Measurements from ENCODE around the gene APBA3. TPM values are rescaled to one million over a fixed set of nuclear protein-coding genes. Genes with fewer than 3 reads are reported as not detected.

The APBA3 gene
- total and polyA plus RNA-seq, 9 of the 15 experiments (the other 6 are each of a cell fraction or from before 2014, with no cell fraction given), result 0.10 to 29.5 (median 11.5) TPM

DNA sequence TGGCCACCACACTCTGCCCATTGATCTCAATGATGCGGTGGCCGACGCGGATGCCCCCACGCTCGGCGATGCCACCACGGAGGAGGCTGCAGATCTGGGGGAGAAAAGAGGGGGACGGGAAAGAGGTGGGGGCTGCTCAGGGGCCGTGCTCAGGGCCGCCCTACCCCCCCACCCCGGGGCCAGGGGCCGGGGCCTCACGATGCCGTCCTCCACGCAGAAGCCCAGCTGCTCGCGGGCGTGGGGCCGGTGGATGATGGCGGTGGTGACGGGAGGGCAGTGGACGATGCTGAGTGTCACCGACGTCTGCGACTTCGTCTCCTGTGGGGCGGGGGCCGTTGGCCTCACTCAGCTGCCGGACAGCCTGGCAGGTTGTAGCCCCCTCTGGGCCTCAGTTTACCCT, 10.3 kb downstream of the APBA3 start:
- 96% methylated on average over 10 of the region's 30 CpGs for WGBS (ENCODE audit: insufficient coverage, low coverage, missing lambda C conversion rate)
- Histone ChIP-seq H3K27ac (ENCODE audit: extremely low read depth, low read depth, low read length) (no peak overlapping the region), H3K9ac (ENCODE audit: insufficient read depth in 1 of 2, low read depth in 2 of 2, low read length in 2 of 2) (no peak overlapping the region), H3K9me1 (ENCODE audit: control insufficient read depth, insufficient read depth, low read length) (no peaks in the 10 kb centered on the region), H2AFZ (ENCODE audit: low read depth, low read length) (no peak overlapping the region), H3K36me3 (ENCODE audit: control insufficient read depth, insufficient read depth, low read length) (peaks cover 14% of the 10 kb centered on the region; the same call in 1 of the 3 replicates), H3K79me2 (ENCODE audit: control insufficient read depth, insufficient read depth, low read length) (no peaks in the 10 kb centered on the region), H3K4me1 (replicated peaks in 1 of 2; ENCODE audit: control insufficient read depth in 2 of 2, insufficient read depth in 2 of 2, low read length in 2 of 2) (peaks cover 0 to 23% of the 10 kb centered on the region in 2 experiments; a peak in 2 of 5 replicates), H3K27me3 (ENCODE audit: control insufficient read depth in 2 of 2, insufficient read depth in 2 of 2, low read length in 2 of 2) (no peaks in the 10 kb centered on the region), H3K9me3 (replicated peaks; ENCODE audit: control insufficient read depth, insufficient read depth, low read depth, low read length) (no peaks in the 10 kb centered on the region), H3K4me3 (no peak overlapping the region), H3K4me2 (ENCODE audit: insufficient read depth, low read length) (no peak overlapping the region), H4K20me1 (replicated peaks; ENCODE audit: control insufficient read depth, insufficient read depth, low read length) (no peaks in the 10 kb centered on the region)
- DNase-seq (ENCODE audit: extremely low read depth in 1 of 4, low spot score in 3 of 4) (no peak), FAIRE-seq (no peak), ATAC-seq (no peak)
- no TSS peak for BruUV-seq (replicated peaks)
- in situ Hi-C loops (cut with MboI) (no loop called here), intact Hi-C loops (cut with micrococcal nuclease) (no loop called here)
- POLR2A ChIA-PET, result interaction anchor here (0.6 to 1.0 kb wide), 2 partner anchors 12 to 52 kb away, joined by 3 to 5 read pairs; partner anchors contain the start of gene MRPL54
- TF ChIP-seq ZNF780A (CRISPR knock-in tag; IDR thresholded peaks at IDR 0.05), result no peak
- TF ChIP-seq HCFC1 (IDR thresholded peaks at IDR 0.05; ENCODE audit: low read depth, low read length), result no peak
- TF ChIP-seq, protein P1, sequence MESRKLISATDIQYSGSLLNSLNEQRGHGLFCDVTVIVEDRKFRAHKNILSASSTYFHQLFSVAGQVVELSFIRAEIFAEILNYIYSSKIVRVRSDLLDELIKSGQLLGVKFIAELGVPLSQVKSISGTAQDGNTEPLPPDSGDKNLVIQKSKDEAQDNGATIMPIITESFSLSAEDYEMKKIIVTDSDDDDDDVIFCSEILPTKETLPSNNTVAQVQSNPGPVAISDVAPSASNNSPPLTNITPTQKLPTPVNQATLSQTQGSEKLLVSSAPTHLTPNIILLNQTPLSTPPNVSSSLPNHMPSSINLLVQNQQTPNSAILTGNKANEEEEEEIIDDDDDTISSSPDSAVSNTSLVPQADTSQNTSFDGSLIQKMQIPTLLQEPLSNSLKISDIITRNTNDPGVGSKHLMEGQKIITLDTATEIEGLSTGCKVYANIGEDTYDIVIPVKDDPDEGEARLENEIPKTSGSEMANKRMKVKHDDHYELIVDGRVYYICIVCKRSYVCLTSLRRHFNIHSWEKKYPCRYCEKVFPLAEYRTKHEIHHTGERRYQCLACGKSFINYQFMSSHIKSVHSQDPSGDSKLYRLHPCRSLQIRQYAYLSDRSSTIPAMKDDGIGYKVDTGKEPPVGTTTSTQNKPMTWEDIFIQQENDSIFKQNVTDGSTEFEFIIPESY (CRISPR knock-in tag; IDR thresholded peaks at IDR 0.05), result peak; percentile 23; the same call in 1 of the 2 replicates
- no peak for TF ChIP-seq NR2C1 (IDR thresholded peaks at IDR 0.05)
- no peak for TF ChIP-seq NR2C1 (tag; IDR thresholded peaks at IDR 0.05)
- no peak for TF ChIP-seq SRSF3 (IDR thresholded peaks at IDR 0.05; ENCODE audit: insufficient read depth, low read length)
- no peak for TF ChIP-seq MCM7 (IDR thresholded peaks at IDR 0.05)
- no peak for TF ChIP-seq ZFP30 (CRISPR knock-in tag; IDR thresholded peaks at IDR 0.05; ENCODE audit: borderline replicate concordance)
- no peak for TF ChIP-seq ZZZ3 (IDR thresholded peaks at IDR 0.05)
- TF ChIP-seq, protein P2, sequence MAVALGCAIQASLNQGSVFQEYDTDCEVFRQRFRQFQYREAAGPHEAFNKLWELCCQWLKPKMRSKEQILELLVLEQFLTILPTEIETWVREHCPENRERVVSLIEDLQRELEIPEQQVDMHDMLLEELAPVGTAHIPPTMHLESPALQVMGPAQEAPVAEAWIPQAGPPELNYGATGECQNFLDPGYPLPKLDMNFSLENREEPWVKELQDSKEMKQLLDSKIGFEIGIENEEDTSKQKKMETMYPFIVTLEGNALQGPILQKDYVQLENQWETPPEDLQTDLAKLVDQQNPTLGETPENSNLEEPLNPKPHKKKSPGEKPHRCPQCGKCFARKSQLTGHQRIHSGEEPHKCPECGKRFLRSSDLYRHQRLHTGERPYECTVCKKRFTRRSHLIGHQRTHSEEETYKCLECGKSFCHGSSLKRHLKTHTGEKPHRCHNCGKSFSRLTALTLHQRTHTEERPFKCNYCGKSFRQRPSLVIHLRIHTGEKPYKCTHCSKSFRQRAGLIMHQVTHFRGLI (CRISPR knock-in tag; IDR thresholded peaks at IDR 0.05), result no peak
- TF ChIP-seq COPS2 (conservative IDR thresholded peaks at IDR 0.05), result no peak
- TF ChIP-seq PCBP1 (IDR thresholded peaks at IDR 0.05; ENCODE audit: low read depth, low read length, poor library complexity, severe bottlenecking), result peak; percentile 76
- no peak for TF ChIP-seq ETV5 (CRISPR knock-in tag; IDR thresholded peaks at IDR 0.05; ENCODE audit: low read depth)
- CTCF ChIA-PET (ENCODE audit: low intra/inter-chr PET ratio), result no interaction called here
